Endothelial cell (in vitro differentiated cells): Measurements from ENCODE around the gene EXOG. TPM values are rescaled to one million over a fixed set of nuclear protein-coding genes. Genes with fewer than 3 reads are reported as not detected.

ENCODE experiments used
- DNase-seq: peaks from one replicate; pipeline ENCODE4 v3.0.0; 2021; ENCODE audit warnings: low spot score
- H3K27ac Mint-ChIP-seq: one replicate; pipeline ENCODE4 v1.8.0; 2021; ENCODE audit warnings: mixed read lengths, inconsistent platforms; ENCODE audit not compliant: unreplicated experiment
- H3K27me3 Mint-ChIP-seq: one replicate; pipeline ENCODE4 v1.8.0; 2021; ENCODE audit warnings: mild to moderate bottlenecking, moderate library complexity, mixed read lengths, inconsistent platforms; ENCODE audit not compliant: unreplicated experiment
- H3K36me3 Mint-ChIP-seq: one replicate; pipeline ENCODE4 v1.8.0; 2021; ENCODE audit warnings: mild to moderate bottlenecking, low read depth, mixed read lengths, inconsistent platforms; ENCODE audit not compliant: unreplicated experiment
- H3K4me1 Mint-ChIP-seq: one replicate; pipeline ENCODE4 v1.8.0; 2021; ENCODE audit warnings: mild to moderate bottlenecking, mixed read lengths, inconsistent platforms; ENCODE audit not compliant: unreplicated experiment
- H3K4me3 Mint-ChIP-seq: one replicate; pipeline ENCODE4 v1.8.0; 2021; ENCODE audit warnings: mild to moderate bottlenecking, mixed read lengths, inconsistent platforms; ENCODE audit not compliant: unreplicated experiment
- H3K9me3 Mint-ChIP-seq: one replicate; pipeline ENCODE4 v1.8.0; 2021; ENCODE audit warnings: mixed read lengths, inconsistent platforms; ENCODE audit not compliant: unreplicated experiment
- total RNA-seq: library from RNA; stranded (reverse); fragmentation: NEBNext Ultra II Directional; extraction: Animal tissue kit (Norgen Biotek cat#: 25700); gene quantifications from one replicate; pipeline ENCODE4 v1.2.1, GENCODE V29; 2021; ENCODE audit not compliant: unreplicated experiment
- TF ChIP-seq, protein P1 (sequence below): fragments of 200-600 bp; sonication (generic); IDR thresholded peaks from one replicate; pipeline ENCODE4 v1.5.0; 2021; ENCODE audit warnings: antibody characterized with exemption; ENCODE audit not compliant: unreplicated experiment

The EXOG gene
- total RNA-seq, 1 donor from 2014 or later, result 18.3 TPM

DNA sequence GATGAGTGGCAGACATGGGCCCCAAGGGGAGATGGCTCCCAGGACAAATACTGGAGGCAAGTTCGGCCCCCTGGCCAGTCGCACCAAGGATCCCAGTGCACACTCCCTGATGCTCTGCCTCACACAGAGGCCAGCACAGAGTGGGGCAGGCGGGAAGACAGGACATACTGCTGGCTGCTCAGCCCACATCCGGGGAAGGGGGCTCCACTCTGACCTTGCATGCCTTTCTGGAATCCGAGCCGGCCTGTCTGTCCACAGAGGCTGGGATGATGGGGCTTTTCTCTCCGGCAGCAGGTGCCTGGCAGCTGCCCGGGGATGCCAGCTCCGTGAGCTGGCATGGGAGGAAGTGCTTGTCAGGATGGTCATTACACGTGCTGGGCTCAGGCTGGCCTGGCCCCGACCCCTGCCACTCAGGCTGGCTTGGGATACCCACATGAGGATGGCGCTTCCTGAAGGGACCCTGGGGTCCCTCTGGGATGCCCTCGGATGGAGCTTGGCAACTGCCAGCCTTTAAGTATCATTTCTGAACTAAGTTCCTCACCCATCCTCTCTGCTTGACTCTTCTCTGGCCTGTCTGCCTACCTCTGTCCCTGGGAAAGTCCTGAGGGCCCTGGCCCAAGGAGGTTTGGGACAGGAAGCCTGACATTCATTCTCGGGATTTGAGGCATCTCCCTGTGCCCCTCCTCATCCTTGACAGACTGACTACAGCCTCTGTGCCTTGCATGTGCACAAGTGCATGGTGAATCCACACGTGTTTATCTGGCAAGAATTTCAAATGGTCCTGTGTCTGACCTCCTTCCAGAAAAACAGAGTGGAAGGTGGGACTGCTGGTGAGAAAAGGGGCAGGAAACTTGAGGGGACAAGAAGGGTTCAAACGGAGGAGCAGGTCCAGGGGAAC is 46.5 kb downstream of the EXOG start:
- no peak for DNase-seq
- Mint-ChIP-seq H3K9me3 (no peaks in the 10 kb centered on the region), H3K36me3 (peaks cover 6% of the 10 kb centered on the region), H3K4me1 (peaks cover 3% of the 10 kb centered on the region), H3K4me3 (no peak overlapping the region), H3K27ac (no peak overlapping the region), H3K27me3 (no peaks in the 10 kb centered on the region)
- TF ChIP-seq, protein P1, sequence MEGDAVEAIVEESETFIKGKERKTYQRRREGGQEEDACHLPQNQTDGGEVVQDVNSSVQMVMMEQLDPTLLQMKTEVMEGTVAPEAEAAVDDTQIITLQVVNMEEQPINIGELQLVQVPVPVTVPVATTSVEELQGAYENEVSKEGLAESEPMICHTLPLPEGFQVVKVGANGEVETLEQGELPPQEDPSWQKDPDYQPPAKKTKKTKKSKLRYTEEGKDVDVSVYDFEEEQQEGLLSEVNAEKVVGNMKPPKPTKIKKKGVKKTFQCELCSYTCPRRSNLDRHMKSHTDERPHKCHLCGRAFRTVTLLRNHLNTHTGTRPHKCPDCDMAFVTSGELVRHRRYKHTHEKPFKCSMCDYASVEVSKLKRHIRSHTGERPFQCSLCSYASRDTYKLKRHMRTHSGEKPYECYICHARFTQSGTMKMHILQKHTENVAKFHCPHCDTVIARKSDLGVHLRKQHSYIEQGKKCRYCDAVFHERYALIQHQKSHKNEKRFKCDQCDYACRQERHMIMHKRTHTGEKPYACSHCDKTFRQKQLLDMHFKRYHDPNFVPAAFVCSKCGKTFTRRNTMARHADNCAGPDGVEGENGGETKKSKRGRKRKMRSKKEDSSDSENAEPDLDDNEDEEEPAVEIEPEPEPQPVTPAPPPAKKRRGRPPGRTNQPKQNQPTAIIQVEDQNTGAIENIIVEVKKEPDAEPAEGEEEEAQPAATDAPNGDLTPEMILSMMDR, result no peak

DNA sequence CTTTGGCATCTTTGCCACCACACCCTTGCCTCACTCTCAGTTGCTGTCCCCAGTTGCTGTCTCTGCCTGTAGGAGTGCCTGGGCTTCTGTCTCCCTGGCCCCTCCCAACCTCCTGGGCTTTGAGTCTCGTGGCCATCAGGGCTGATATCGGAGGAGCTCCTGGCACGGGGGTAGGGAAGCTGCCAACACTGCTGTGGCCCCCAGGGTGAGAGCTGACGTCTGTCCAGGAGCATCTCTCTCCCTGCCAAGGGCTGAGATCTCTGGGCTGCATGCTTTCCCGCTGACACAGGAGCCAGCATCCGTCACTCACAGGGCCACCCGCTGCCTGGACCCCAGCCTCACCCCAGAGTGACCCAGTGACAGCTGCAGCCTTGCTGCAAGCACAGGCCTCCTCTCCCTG is 47.4 kb downstream of the EXOG start:
- peaks cover 6% of the 10 kb centered on the region for H3K36me3 Mint-ChIP-seq
- no peak for DNase-seq

GRCh38 chr3:38544926-38545325 is 48.8 kb downstream of the EXOG start:
- no peaks in the 10 kb centered on the region for H3K36me3 Mint-ChIP-seq
- TF ChIP-seq, protein P1, result no peak
- no peak overlapping the region for H3K4me3 Mint-ChIP-seq
- DNase-seq, result no peak
- H3K4me1 Mint-ChIP-seq, result peaks cover 3% of the 10 kb centered on the region
- H3K9me3 Mint-ChIP-seq, result no peaks in the 10 kb centered on the region
- no peak overlapping the region for H3K27ac Mint-ChIP-seq
- no peaks in the 10 kb centered on the region for H3K27me3 Mint-ChIP-seq

More for the DNA sequence above, 47.4 kb downstream of the EXOG start:
- Mint-ChIP-seq H3K27ac (no peak overlapping the region), H3K4me3 (no peak overlapping the region), H3K9me3 (no peaks in the 10 kb centered on the region), H3K27me3 (no peaks in the 10 kb centered on the region), H3K4me1 (peaks cover 3% of the 10 kb centered on the region)
- TF ChIP-seq, protein P1, result no peak

DNA sequence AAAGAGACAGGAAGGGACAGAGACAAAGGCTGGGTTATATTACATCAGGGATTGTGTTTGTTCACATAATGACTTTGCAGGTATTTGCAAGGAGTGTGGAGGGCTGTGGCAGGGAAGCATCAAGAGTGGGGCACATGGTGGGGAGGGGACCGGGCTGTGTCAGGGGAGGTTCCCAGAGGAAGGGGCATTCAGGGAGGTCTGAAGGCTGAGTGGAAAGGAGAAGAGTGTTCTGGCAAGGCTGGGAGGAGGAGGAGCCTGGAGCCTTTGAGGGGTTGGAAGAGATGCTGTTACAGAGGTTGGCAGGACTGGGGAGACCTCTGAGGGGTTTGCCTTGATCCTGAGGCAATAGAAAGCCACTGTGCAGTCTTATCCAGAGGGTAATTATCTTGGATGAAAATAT is 49.4 kb downstream of the EXOG start:
- peaks cover under 1% of the 10 kb centered on the region for H3K36me3 Mint-ChIP-seq
- H3K9me3 Mint-ChIP-seq, result no peaks in the 10 kb centered on the region
- no peak for DNase-seq
- no peak overlapping the region for H3K4me3 Mint-ChIP-seq
- TF ChIP-seq, protein P1, result no peak
- H3K27me3 Mint-ChIP-seq, result no peaks in the 10 kb centered on the region
- H3K4me1 Mint-ChIP-seq, result peaks cover 3% of the 10 kb centered on the region
- H3K27ac Mint-ChIP-seq, result no peak overlapping the region

DNA sequence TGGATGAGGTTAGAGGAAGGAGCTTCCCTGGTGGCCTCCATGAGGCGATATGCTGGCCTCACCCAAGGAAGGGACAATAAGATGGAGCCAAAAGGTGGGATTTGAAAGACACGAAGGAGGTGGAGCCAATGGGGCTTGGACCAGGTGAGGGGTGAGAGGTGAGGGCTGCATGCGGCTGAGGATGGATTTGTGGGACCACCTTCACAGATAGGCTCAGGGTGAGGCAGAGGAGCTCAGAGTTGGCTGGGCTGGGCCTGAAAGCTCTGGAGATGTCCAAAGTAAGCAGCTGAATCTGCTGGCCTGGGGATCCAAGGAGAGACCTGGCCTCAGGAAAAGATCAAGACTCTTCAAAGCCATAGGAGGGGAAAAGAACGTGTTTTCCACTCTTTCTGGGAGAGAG is 49.8 kb downstream of the EXOG start:
- Mint-ChIP-seq H3K4me1 (peaks cover 3% of the 10 kb centered on the region), H3K27ac (no peak overlapping the region), H3K36me3 (peaks cover 5% of the 10 kb centered on the region), H3K9me3 (no peaks in the 10 kb centered on the region), H3K27me3 (peaks cover 3% of the 10 kb centered on the region), H3K4me3 (no peak overlapping the region)
- no peak for DNase-seq
- TF ChIP-seq, protein P1, result no peak
